ENCODE data around the gene FAM184A.

- TF ChIP-seq, protein P1, sequence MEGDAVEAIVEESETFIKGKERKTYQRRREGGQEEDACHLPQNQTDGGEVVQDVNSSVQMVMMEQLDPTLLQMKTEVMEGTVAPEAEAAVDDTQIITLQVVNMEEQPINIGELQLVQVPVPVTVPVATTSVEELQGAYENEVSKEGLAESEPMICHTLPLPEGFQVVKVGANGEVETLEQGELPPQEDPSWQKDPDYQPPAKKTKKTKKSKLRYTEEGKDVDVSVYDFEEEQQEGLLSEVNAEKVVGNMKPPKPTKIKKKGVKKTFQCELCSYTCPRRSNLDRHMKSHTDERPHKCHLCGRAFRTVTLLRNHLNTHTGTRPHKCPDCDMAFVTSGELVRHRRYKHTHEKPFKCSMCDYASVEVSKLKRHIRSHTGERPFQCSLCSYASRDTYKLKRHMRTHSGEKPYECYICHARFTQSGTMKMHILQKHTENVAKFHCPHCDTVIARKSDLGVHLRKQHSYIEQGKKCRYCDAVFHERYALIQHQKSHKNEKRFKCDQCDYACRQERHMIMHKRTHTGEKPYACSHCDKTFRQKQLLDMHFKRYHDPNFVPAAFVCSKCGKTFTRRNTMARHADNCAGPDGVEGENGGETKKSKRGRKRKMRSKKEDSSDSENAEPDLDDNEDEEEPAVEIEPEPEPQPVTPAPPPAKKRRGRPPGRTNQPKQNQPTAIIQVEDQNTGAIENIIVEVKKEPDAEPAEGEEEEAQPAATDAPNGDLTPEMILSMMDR (IDR thresholded peaks at IDR 0.05), result no peak
- TF ChIP-seq POLR2A (IDR thresholded peaks at IDR 0.05), result no peak
Observed at GRCh38 chr6:119037264-119037663, 41.2 kb downstream of the FAM184A start.
